ENCODE results near the gene BBLN. TPM values are rescaled to one million over a fixed set of nuclear protein-coding genes. Genes with fewer than 3 reads are reported as not detected.
"Not testable (repeated sequence)": the region's sequence is repeated elsewhere in the genome, so short reads cannot be mapped to it uniquely, and the experiment has no call there.

BBLN gene
- total RNA-seq, 2 experiments from 2014 or later = 64.4 to 68.5 TPM

DNA sequence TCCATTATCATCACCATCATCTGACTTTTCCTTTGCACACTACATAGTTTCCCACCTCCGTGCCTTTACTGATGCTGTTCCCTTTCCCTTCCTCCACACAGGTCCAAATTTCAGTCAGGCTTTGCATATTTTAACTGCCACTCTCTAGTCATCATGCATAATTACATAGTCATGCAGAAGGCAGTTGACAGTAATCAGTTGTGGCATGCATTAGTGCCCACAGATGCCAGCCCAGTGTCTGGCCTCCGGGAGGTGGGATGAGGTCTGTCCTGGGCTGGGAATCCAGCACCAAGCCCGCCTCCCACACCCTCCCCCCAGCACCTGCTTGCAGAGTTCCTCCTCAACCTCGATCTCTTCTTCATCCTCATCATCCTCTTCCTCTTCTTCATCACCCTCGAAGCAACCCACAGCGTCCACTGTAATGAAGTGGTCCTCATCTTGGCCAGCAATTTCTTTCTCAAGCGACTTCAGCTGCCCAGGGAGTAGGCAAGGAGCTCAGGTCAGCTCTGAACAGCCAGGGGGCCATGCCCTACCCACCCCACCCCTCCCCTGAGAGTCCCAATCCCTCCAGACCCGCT lies 8.8 kb downstream of the BBLN start:
- POLR2A ChIA-PET = no interaction called here
- no peak for ATAC-seq

GRCh38 chr9:128169492-128169891 lies 9.4 kb downstream of the BBLN start:
- H3K4me1 Mint-ChIP-seq = no peaks in the 10 kb centered on the region
- peaks cover 14% of the 10 kb centered on the region for H3K36me3 Mint-ChIP-seq (ENCODE audit: low read depth)
- H3K9me3 Mint-ChIP-seq (ENCODE audit: low read depth) = no peaks in the 10 kb centered on the region
- H3K4me3 Mint-ChIP-seq = no peak overlapping the region
- ChIA-PET POLR2A (no interaction called here), CTCF (interaction anchor here (1.2 kb wide), 1 partner anchor 9 kb away, joined by 4 read pairs; no protein-coding TSS in a partner anchor)
- no peaks in the 10 kb centered on the region for H3K27me3 Mint-ChIP-seq
- intact Hi-C loops (cut with DNase I, micrococcal nuclease) = no loop called here
- DNase-seq = no peak
- no peak overlapping the region for H3K27ac Mint-ChIP-seq
- no peak for ATAC-seq

More for the DNA sequence above, 8.8 kb downstream of the BBLN start:
- no peak overlapping the region for H3K4me3 Mint-ChIP-seq
- H3K9me3 Mint-ChIP-seq (ENCODE audit: low read depth) = no peaks in the 10 kb centered on the region
- H3K36me3 Mint-ChIP-seq (ENCODE audit: low read depth) = peaks cover 18% of the 10 kb centered on the region
- H3K27ac Mint-ChIP-seq = no peak overlapping the region
- intact Hi-C loops (cut with DNase I, micrococcal nuclease) = no loop called here
- CTCF ChIA-PET = interaction anchor here (1.2 kb wide), 1 partner anchor 8 kb away, joined by 4 read pairs; no protein-coding TSS in a partner anchor
- DNase-seq = no peak
- H3K4me1 Mint-ChIP-seq = no peaks in the 10 kb centered on the region
- no peaks in the 10 kb centered on the region for H3K27me3 Mint-ChIP-seq

DNA sequence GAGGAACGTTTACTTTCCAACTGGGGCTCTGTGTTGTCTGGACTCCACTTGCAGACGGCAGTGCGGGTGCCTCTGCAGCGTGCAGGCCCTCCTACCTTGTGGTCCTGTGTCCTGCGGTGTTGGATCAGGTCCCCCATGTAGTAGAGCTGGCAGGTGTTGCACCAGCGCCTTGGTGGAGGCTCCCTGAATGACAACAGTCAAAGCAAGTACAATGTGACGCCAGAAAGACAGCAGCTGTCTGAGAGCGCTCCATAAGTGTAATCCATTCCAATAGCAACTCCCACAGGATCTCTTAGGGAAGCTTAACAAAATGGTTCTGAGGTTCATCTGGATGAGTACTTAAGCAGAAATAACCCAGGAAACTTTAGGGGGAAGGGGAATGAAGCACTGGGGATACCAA lies 9.9 kb downstream of the BBLN start:
- H3K4me3 Mint-ChIP-seq = no peak overlapping the region
- H3K27me3 Mint-ChIP-seq = no peaks in the 10 kb centered on the region
- peaks cover 13% of the 10 kb centered on the region for H3K36me3 Mint-ChIP-seq (ENCODE audit: low read depth)
- H3K4me1 Mint-ChIP-seq = no peaks in the 10 kb centered on the region
- ATAC-seq = no peak
- CTCF ChIA-PET = interaction anchor here (1.2 kb wide), 1 partner anchor 9 kb away, joined by 4 read pairs; no protein-coding TSS in a partner anchor
- intact Hi-C loops (cut with DNase I, micrococcal nuclease) = no loop called here
- H3K27ac Mint-ChIP-seq = no peak overlapping the region
- POLR2A ChIA-PET = no interaction called here
- H3K9me3 Mint-ChIP-seq (ENCODE audit: low read depth) = no peaks in the 10 kb centered on the region
- DNase-seq = no peak

GRCh38 chr9:128174062-128174461 lies 14.0 kb downstream of the BBLN start:
- intact Hi-C loops (cut with DNase I, micrococcal nuclease) = no loop called here
- H3K9me3 Mint-ChIP-seq (ENCODE audit: low read depth) = no peaks in the 10 kb centered on the region
- POLR2A ChIA-PET = no interaction called here
- H3K27me3 Mint-ChIP-seq = no peaks in the 10 kb centered on the region
- CTCF ChIA-PET = interaction anchor here (0.6 to 1.6 kb wide), 2 partner anchors 19 to 726 kb away, joined by 4 to 6 read pairs; no protein-coding TSS in a partner anchor
- H3K4me3 Mint-ChIP-seq = no peak overlapping the region
- H3K4me1 Mint-ChIP-seq = no peaks in the 10 kb centered on the region
- ATAC-seq (no peak), DNase-seq (no peak)
- H3K27ac Mint-ChIP-seq = no peak overlapping the region
- H3K36me3 Mint-ChIP-seq (ENCODE audit: low read depth) = peaks cover 16% of the 10 kb centered on the region

- H3K9me3 Mint-ChIP-seq (ENCODE audit: low read depth) = no peaks in the 10 kb centered on the region
- no peaks in the 10 kb centered on the region for H3K4me1 Mint-ChIP-seq
- POLR2A ChIA-PET = no interaction called here
- intact Hi-C loops (cut with DNase I, micrococcal nuclease) = no loop called here
- H3K36me3 Mint-ChIP-seq (ENCODE audit: low read depth) = peaks cover 23% of the 10 kb centered on the region
- no peak for ATAC-seq
- no peak for DNase-seq
- H3K27me3 Mint-ChIP-seq = no peaks in the 10 kb centered on the region
- H3K4me3 Mint-ChIP-seq = no peak overlapping the region
- CTCF ChIA-PET = interaction anchor here (0.6 to 1.6 kb wide), 5 partner anchors 9 to 187 kb away, joined by 3 to 6 read pairs (median 3); no protein-coding TSS in a partner anchor
- no peak overlapping the region for H3K27ac Mint-ChIP-seq
Observed at GRCh38 chr9:128175102-128175563, 15.1 kb downstream of the BBLN start.

DNA sequence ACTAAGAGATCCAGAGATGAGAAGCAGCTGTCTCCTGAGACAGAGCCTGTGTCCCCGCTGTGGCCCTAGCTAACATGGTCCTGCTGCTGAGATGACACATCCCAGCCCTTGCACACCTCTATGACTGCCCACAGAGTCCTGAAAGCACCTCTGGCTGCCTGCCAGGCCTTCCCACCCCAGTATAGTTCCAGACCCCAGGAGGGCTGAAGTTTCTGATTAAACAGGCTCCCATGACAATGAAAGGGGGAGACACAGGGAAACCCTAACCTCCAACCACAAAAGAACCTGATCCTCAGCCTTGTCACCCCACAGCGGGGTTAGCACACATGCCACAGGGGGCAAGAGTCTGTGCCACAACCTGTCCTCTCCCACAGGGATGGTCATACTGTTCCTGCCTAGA lies 15.7 kb downstream of the BBLN start:
- POLR2A ChIA-PET = no interaction called here
- no peaks in the 10 kb centered on the region for H3K27me3 Mint-ChIP-seq
- H3K4me3 Mint-ChIP-seq = no peak overlapping the region
- intact Hi-C loops (cut with DNase I, micrococcal nuclease) = no loop called here
- no peaks in the 10 kb centered on the region for H3K4me1 Mint-ChIP-seq
- CTCF ChIA-PET = interaction anchor here (0.9 to 1.1 kb wide), 2 partner anchors 8 to 12 kb away, joined by 3 read pairs; no protein-coding TSS in a partner anchor
- H3K27ac Mint-ChIP-seq = peak overlapping the region; percentile 19
- DNase-seq (no peak), ATAC-seq (no peak)
- H3K9me3 Mint-ChIP-seq (ENCODE audit: low read depth) = no peaks in the 10 kb centered on the region
- peaks cover 28% of the 10 kb centered on the region for H3K36me3 Mint-ChIP-seq (ENCODE audit: low read depth)

GRCh38 chr9:128178806-128179431 lies 18.9 kb downstream of the BBLN start:
- no peak for DNase-seq
- Mint-ChIP-seq H3K27me3 (no peaks in the 10 kb centered on the region), H3K4me3 (no peak overlapping the region), H3K27ac (no peak overlapping the region), H3K9me3 (ENCODE audit: low read depth) (no peaks in the 10 kb centered on the region), H3K36me3 (ENCODE audit: low read depth) (peaks cover 34% of the 10 kb centered on the region), H3K4me1 (peaks cover 4% of the 10 kb centered on the region)
- CTCF ChIA-PET = no interaction called here
- no peak for ATAC-seq
- POLR2A ChIA-PET = no interaction called here
- intact Hi-C loops (cut with DNase I, micrococcal nuclease) = no loop called here

DNA sequence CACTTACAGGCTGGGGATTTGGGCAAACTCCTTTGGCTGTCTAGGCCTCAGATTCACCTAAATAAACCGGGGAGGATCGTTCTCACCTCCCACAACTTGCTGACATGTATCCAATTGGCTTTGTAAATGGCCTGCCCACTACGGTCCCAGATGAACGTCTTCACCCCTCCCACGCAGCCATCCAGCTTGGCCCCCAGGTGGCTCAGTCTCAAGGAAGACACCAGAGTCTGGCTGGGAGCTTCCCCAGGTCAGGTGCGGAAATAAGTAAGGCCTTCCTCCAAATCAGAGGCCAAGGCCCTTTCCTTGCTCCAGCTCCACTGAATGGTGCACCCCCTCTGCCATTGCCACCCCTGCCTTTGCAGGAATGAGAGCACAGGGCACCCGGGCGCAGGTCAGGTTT lies 19.9 kb downstream of the BBLN start:
- H3K27me3 Mint-ChIP-seq = no peaks in the 10 kb centered on the region
- peaks cover 7% of the 10 kb centered on the region for H3K4me1 Mint-ChIP-seq
- no peak overlapping the region for H3K27ac Mint-ChIP-seq
- H3K9me3 Mint-ChIP-seq (ENCODE audit: low read depth) = no peaks in the 10 kb centered on the region
- H3K4me3 Mint-ChIP-seq = no peak overlapping the region
- H3K36me3 Mint-ChIP-seq (ENCODE audit: low read depth) = peaks cover 34% of the 10 kb centered on the region
- ChIA-PET POLR2A (interaction anchor here (0.6 kb wide), 1 partner anchor 770 kb away, joined by 3 read pairs; no protein-coding TSS in a partner anchor), CTCF (no interaction called here)
- DNase-seq (no peak), ATAC-seq (no peak)
- intact Hi-C loops (cut with DNase I, micrococcal nuclease) = no loop called here

- Mint-ChIP-seq H3K27me3 (no peaks in the 10 kb centered on the region), H3K27ac (no peak overlapping the region), H3K4me3 (no peak overlapping the region), H3K9me3 (ENCODE audit: low read depth) (no peaks in the 10 kb centered on the region), H3K4me1 (peaks cover 7% of the 10 kb centered on the region), H3K36me3 (ENCODE audit: low read depth) (peaks cover 36% of the 10 kb centered on the region)
- intact Hi-C loops (cut with DNase I, micrococcal nuclease) = no loop called here
- DNase-seq (no peak), ATAC-seq (no peak)
- POLR2A ChIA-PET = interaction anchor here (0.6 kb wide), 1 partner anchor 769 kb away, joined by 3 read pairs; no protein-coding TSS in a partner anchor
- CTCF ChIA-PET = no interaction called here
Observed at GRCh38 chr9:128180447-128180846, 20.4 kb downstream of the BBLN start.

- intact Hi-C loops (cut with DNase I, micrococcal nuclease); ATAC-seq; DNase-seq; H3K27ac Mint-ChIP-seq; POLR2A ChIA-PET; H3K4me3 Mint-ChIP-seq; H3K4me1 Mint-ChIP-seq; H3K9me3 Mint-ChIP-seq (ENCODE audit: low read depth); H3K27me3 Mint-ChIP-seq: not testable (repeated sequence)
- CTCF ChIA-PET = interaction anchor here (0.6 to 0.7 kb wide), 2 partner anchors 59 to 1527 kb away, joined by 3 read pairs; no protein-coding TSS in a partner anchor
- peaks cover 40% of the 10 kb centered on the region for H3K36me3 Mint-ChIP-seq (ENCODE audit: low read depth)
Observed at GRCh38 chr9:128181480-128181879, 21.4 kb downstream of the BBLN start.

GRCh38 chr9:128182893-128183588 lies 23.0 kb downstream of the BBLN start:
- no peak overlapping the region for H3K27ac Mint-ChIP-seq
- ChIA-PET CTCF (interaction anchor here (0.7 to 1.3 kb wide), 6 partner anchors 8 to 90 kb away, joined by 3 to 5 read pairs (median 3); no protein-coding TSS in a partner anchor), POLR2A (no interaction called here)
- H3K4me1 Mint-ChIP-seq = peaks cover 11% of the 10 kb centered on the region
- no peaks in the 10 kb centered on the region for H3K27me3 Mint-ChIP-seq
- DNase-seq = no peak
- intact Hi-C loops (cut with DNase I, micrococcal nuclease) = no loop called here
- H3K9me3 Mint-ChIP-seq (ENCODE audit: low read depth) = no peaks in the 10 kb centered on the region
- peak; percentile 11 for ATAC-seq
- H3K36me3 Mint-ChIP-seq (ENCODE audit: low read depth) = peaks cover 42% of the 10 kb centered on the region
- H3K4me3 Mint-ChIP-seq = no peak overlapping the region

Measured in activated CD4-positive, alpha-beta T cell treated with anti-CD3 and anti-CD28 coated beads for 36 hours (primary cell).